ACHN (cell line): Measurements from ENCODE around the gene DTNA.
"Not testable (repeated sequence)": the region's sequence is repeated elsewhere in the genome, so short reads cannot be mapped to it uniquely, and the experiment has no call there.

ENCODE experiments used
- DNase-seq: peaks from one replicate; pipeline ENCODE4 v3.0.0-alpha.2; 2015
- in situ Hi-C: cut with HindIII; loops from 2 replicates; pipeline ENCODE4 v1.10.0; 2017; ENCODE audit warnings: low sequenced_read_pairs, low pct_ligation_motif_present, low pct_unique_long_range_greater_than_20kb

Gene DTNA

DNA sequence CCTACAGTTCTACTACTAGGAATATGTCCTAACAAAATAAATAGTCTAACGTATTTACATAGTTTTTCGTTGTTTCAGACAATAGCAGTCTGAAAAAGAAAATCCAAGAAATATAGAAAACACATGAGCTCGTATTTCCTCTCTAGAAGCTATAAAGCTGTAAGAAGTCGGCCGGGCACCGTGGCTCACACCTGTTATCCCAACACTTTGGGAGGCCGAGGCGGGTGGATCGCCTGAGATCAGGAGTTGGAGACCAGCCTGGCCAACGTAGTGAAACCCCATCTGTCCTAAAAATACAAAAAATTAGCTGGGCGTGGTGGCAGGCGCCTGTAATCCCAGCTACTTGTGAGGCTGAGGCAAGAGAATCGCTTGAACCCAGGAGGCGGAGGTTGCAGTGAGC lies 6.0 kb downstream of the DTNA start:
- in situ Hi-C loops, DNase-seq: not testable (repeated sequence)

DNA sequence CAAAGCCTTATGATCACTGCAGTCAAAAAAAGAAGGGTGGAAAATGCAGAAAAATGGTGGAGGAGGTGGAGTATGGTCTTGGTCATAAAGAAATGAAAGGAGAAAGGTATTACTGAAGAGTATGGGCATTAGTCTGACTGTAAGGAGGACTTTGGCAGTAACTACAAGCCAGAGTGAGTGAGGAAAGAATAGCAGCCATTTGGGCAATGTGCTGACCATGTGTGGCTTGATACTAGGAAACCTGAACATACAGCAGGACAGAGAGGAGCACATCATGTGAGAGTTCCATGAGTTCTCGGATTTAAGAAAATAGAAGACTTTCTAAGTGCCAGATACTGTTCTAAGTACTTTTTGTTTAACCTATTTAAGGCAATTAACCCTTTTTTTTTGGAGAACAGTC lies 8.5 kb downstream of the DTNA start:
- in situ Hi-C loops: no loop called here
- DNase-seq: no peak

DNA sequence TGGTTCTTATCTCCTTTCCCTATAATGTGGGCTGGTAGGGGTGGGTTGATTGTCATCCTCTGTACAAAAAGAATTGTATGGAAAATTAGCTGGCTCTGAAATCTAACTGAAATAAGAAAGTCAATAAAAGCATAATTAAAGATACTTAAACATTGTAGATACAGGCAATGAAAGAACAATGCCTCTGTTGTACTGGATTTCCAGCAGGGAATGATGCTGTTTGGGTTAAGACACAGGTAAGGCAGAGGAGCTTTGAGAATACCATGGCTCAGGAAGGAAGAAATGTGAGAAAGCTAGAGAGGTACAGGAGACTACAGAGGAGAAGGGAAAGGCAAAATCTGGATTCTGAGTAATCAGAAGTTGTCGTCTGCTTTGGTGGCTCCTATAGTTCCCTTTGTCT lies 10.1 kb downstream of the DTNA start:
- in situ Hi-C loops: no loop called here
- DNase-seq: no peak

DNA sequence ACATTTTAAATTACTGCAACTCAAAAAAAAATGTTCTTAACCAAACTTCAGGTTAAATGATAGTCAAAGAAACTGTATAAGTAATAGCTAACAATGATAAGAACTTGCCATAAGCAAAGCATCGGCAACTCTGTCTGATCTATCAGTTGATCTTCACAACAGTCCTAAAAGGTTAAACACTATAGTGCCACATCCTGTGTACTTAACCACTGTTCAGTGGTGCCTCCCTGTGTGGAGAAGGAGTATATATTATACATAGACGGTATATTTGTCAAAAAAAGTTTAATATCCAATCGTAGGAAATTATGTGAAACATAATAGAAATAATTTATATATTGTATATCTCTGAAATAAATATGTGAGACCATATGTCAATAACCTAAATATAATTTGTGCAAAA lies 13.0 kb downstream of the DTNA start:
- DNase-seq: no peak
- in situ Hi-C loops: no loop called here

DNA sequence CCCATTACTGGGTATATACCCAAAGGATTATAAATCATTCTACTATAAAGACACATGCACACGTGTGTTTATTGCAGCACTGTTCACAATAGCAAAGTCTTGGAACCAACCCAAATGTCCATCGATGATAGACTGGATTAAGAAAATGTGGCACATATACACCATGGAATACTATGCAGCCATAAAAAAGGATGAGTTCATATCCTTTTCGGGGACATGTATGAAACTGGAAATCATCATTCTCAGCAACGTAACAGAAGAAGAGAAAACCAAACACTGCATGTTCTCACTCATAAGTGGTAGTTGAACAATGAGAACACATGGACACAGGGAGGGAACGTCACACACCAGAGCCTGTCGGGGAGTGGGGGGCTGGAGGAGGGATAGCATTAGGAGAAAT lies 15.6 kb downstream of the DTNA start:
- in situ Hi-C loops, DNase-seq: not testable (repeated sequence)

DNA sequence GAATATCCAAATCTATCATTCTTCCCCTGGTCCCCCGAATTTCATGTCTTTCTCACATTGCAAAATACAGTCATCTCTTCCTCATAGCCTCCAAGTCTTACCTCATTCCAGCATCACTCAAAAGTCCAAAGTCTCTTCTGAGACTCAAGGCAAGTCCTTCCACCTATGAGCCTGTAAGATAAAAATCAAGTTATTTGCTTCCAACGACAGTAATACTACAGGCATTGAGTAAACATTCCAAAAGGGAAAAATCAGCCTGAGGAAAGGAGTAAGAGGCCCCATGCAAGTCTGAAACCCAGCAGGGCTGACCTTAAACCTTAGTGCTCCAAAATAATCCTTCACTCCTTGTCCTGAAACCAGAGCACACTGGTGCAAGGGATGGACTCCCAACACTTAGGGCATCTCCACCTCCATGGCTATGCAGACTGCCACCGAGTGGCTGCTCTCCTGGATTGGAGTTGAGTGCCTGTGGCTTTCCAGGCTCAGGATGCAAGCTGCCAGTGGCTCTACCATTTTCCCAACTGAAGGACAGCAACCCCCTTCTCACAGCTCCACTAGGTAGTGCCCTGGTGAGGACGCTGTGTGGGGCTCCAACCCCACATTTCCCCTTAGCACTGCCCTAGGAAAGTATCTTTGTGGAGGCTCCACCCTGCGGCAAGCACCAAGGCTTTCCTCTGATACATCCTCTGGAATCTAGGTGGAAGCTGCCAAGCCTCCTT lies 16.3 kb downstream of the DTNA start:
- DNase-seq: no peak
- in situ Hi-C loops: no loop called here

DNA sequence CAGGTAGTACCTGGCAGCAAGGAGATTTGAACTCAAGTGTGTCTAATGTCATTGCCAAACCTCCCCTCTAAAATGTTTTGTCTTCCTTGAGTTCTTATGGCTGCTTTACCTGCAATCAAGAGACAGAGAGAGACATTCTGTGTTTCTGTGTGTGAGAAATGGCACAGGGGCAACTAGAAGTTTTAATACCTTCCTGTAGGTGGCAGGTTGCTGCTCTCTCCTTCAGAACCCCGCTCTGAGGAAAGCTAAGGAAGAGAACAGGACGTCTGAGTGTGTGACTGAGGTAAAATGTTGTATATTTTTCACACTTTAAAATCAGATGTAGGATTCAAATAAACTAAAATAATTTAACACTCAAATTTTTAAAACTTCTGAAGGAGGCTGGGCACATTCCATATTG lies 19.2 kb downstream of the DTNA start:
- in situ Hi-C loops: no loop called here
- DNase-seq: peak; percentile 63

DNA sequence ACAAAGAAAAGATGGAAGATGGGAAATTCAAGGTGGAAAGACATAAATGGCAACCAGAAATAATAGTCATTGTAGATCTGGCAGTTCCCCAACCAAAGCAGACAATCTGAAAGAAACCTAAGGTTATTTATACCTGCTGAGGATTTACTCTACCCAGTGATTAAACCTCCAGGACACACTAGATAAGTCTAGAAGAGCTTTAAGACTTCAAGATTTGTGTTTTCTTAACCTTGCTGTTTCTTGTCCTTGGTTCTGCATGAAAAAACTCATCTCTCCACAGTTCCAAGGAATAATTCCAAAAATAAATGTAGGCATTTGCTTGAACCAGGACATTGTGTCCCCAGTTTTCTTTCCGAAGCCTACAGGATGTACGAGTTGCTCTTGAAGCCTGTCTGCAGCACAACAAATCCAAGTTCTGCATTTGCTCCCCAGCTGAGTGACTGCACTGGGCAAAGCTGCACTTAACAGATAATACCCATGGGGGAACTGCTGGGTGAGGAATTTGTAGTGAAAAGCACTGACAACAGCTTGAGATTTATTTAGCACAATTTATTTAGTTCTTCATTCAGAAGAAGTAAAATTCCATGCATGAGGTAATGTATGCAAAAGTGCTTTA lies 19.8 kb downstream of the DTNA start:
- in situ Hi-C loops: no loop called here
- no peak for DNase-seq

DNA sequence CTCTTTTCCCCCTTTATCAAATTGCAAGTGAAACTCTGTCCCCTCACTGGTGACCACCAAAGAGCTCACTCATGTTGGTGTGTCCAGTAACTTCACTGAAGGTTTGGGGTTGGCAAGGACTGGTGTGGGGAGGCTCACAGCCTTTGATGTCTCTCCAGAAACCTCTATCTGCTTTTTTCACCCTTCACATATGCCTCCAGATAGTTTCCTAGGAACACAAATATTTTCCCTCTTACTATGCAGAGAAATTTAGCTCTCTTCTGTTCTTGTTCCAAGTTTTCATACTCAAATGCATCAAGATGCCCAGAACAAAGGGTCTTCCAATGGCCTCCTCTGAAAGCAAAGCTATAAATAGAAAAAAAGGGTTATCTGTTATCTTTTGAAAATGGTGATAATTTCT lies 20.7 kb downstream of the DTNA start:
- in situ Hi-C loops: no loop called here
- DNase-seq: no peak

DNA sequence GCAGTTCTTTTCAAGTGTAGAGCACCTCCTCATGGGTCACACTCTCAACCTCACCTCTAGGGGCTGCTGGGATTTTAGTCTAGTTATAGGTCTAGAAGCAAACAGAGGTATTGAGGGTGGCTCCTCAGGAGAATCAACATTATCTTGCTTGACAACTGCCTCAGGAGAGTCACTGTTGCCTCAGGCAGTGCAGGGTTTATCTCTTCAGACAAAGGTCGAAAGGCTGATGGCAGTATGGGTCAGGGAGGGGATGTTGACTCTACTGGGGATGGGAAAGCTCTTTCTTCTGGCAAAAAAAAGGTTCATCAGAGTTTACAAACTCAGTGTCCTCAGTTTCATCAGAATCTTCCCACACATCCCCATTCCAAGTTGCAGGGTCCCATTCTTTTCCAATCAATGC lies 24.0 kb downstream of the DTNA start:
- in situ Hi-C loops: no loop called here

DNA sequence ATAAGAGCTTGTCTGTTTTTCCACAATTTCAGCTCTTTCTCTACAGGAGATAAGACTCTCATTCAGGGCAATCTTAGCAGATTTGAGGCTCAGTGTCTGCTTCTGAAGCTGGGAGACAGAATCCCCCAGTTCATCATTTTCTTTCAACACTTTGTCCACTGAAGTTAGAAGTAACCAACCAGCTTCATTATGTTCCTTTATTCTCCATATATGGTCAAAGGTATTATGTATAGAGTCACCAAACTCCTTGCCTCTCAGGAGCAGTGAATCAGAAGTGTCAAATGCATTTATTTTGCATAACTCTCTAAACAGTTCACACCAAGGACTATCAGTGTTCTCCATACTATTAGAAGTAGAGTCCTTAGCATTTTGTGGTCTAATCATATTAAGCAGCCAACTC lies 24.4 kb downstream of the DTNA start:
- in situ Hi-C loops, DNase-seq: not testable (repeated sequence)

More for the DNA sequence above, 24.0 kb downstream of the DTNA start:
- no peak for DNase-seq

DNA sequence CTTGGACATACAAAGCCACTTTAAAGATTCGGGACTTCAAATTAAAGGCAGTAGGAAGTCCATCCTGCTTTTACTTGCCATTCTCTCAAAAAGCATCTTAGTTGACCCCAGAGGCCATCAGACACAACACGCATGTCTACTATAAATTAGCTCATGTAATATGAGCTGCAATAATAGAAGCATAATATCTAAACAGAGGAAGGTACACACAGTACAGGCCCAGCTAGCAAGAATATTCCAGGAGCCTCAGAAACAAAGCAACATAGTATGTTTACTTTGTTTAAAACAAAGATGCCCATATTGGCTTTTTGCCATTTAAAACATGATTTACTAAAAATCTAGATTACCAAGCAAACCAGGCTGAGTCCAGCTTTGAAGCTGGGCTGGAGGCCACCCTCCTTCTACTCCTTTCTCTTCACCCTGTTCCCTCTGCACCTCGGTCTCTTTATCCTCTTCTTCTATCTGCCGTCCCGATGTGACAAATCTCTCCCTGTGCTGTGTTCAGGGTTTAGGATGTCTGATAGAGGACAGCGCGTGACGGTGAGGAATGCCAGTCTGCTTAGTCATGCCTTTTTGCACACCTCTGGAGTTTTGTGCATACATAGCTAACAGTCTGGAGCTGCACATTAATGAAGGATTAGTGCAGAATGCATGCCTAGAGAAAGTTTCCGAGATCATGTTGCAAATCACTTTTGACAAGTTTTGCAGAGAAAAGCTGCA lies 28.2 kb downstream of the DTNA start:
- in situ Hi-C loops: no loop called here
- DNase-seq: peak; percentile 49

DNA sequence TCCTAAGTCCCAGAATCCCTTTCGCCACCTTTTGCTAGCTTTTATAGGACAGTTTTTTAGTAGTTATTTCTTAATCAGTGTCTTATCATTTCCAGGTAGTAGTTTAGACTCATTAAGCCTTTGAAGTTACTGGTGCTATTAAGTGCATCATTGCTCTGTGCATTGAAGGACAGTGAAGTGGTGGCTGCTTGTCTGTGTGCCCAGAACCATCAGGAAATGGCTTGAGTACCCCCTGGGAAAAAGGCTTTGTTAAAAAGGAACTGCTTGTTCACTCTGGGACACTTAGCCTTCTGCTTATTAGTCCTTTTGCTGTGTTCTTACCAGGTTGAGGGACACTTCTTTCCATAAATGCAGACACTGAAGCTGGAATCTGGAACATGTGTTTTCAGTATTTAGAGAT lies 30.0 kb downstream of the DTNA start:
- DNase-seq: no peak
- in situ Hi-C loops: no loop called here

DNA sequence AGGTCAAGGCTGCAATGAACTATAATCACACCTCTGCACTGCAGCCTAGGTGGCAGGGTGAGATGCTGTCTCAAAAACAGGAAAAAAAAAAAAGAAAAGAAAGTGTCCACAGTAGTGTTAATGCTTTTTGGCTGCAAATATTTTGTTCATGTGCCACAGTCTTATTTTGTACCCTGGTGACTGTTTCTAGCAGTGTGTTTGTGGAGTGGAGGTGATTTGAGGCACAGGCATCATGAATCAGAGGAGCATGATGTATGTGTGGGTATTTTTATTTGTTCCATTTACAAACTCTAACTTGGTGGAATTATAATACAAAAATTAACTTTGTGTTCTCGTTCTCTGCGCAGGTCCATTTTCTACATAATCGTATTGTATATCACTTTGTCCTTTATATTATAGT lies 30.6 kb downstream of the DTNA start:
- in situ Hi-C loops: no loop called here
- no peak for DNase-seq

DNA sequence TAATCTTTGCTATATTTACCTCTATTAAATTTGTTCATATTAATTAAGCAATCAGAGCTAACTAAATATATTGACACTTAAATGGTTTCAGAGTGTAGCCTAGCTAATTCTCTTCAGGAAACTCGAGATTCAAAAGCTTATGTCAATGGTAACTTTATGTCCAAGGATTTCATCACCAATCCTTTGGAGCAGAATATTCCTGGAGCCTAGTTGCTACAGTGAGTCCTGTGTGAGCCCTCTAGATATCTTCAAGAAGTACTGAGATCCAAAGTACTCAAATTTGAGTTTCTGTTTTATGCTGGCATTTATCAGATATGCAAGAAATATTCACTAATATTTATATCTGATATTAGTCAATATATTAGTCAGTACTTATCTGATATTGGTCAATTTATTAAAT lies 31.3 kb downstream of the DTNA start:
- DNase-seq: no peak
- in situ Hi-C loops: no loop called here

DNA sequence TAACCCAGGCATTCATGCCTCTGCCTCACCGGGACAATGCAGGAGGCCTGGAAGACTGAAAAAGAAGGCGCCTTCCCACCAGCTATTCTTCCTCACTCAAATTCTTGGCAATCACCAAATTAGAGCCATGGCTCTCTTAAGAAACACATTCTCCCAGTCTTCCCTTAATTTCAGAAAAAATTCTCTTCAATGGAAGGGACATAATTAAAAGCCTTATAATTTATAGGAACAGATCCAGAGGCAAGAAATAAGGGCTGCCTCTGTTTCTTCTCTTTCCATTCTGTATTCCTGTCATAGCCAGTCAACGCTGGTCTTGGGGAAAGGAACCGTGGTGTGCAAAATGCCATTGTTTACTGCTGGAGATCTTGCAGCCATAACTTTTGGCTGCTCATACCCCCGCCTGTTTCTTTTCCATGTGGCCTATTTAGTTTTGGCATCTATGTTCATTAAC lies 32.8 kb downstream of the DTNA start:
- DNase-seq: no peak
- in situ Hi-C loops: no loop called here

DNA sequence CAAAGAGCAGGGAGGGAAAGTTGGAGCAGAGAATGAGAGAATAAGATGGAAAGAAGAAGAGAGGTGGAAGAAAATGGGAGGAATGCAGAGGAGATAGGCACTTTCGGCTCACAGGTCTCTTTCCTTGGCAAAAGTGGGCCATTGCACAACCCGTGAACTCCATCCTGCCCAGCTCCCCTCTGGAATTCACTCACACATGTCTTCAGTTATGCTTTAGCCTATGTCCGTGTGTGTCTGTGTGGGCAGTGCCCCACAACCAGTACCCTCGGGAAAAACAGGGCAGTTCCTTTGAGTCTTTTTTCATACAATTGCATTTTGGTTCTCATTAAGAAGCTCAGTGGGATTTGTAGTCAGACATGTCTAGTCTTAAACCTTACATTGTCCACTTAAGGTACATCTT lies 34.5 kb downstream of the DTNA start:
- in situ Hi-C loops: no loop called here
- no peak for DNase-seq

DNA sequence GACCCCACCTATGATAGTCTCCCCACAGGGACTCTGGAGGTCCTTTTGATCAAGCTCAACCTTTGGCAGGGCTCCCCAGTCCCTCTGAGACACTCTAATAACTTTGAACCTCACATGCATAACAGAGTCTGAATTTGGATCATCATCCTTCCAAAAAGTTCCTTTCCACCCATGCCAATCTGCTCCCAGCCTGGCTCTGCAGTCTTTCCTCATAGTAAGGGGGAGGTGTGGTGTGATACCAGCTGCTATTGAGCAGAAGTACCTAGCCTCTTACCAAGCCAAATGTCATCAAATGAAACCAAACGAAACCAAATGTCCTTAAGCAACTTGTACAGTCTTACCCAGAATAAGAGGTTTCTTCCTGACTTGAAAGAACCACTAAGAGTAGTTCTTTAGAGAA lies 36.5 kb downstream of the DTNA start:
- no peak for DNase-seq
- in situ Hi-C loops: no loop called here

DNA sequence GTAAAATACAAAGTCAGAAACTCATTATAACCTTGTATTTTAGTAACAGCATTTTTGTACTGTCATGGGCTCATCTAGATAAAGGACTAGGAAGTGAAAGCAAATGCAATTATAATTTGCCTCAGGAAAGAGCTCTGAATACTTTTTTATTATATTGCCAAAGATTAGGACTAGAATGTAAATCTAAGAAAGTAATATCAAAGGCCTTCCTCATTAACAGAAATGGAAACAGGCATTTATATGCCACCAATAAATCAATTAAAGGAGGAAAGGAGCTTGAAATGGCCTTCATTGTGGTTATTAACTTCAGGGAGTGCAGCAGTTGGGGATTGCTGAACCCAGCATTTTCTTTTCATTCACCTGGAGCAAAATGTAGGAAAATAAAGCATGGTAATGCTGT lies 39.6 kb downstream of the DTNA start:
- DNase-seq: no peak
- in situ Hi-C loops: no loop called here

DNA sequence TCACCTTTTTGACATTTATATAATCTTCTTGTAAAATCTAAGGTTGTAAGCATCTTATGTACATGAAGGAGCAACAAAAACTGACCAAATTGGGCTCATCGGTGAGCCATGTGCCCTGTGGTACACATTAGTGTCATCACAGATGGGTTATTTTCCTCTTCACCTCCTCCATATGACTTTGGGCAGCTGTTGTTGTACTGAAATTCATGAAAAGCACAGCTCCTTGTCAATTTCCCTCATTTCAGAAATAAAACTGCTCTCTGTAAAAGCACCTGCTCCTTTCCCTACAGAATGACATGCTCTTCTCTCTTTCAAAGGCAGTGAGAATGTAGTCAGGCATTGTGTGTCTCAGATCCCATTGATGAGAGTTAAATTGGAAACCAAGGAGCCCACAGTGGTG lies 42.0 kb downstream of the DTNA start:
- no peak for DNase-seq
- in situ Hi-C loops: no loop called here
